Measurements from ENCODE around the gene PDCL3. TPM values are rescaled to one million over a fixed set of nuclear protein-coding genes. Genes with fewer than 3 reads are reported as not detected.

PDCL3 gene
- total RNA-seq, 1 experiment from 2014 or later, result 21.3 TPM

DNA sequence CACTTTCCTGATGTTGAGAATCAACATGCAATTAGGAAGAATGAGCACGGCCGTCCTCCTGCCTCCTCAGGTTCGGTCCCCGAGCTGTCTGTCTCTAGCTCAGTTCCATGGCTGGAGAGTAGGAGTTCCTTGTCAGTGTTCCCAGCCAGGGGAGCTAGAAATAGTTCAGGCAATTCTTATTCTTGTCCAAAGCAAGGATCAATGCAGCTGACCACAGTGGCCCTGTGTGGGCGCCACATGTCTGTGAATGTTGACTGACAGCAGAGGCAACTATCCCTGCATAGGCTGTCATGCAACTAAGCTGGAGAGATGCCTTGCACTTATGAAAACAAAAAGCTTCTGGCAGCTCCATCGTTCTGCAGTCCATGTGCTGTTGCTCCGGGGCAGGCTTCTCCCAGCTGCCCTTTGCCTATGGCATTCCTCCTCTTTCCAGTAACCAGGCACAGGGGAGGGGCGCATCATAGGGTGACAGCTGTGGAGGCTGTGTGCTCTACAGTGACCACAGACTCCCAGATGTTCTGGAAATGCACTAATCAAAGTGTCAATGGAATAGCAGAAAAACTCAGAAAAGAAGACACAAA, 58.7 kb downstream of the PDCL3 start:
- no TSS peak for BruUV-seq (replicated peaks)
- Histone ChIP-seq H3K27me3 (replicated peaks; ENCODE audit: control insufficient read depth, insufficient read depth, low read length) (no peaks in the 10 kb centered on the region), H3K4me3 (ENCODE audit: low read depth, low read length) (no peak overlapping the region), H3K9me3 (no peaks in the 10 kb centered on the region), H3K36me3 (ENCODE audit: control insufficient read depth, insufficient read depth, low read length) (no peaks in the 10 kb centered on the region), H3K4me1 (no peaks in the 10 kb centered on the region)
- H3K9me3 Mint-ChIP-seq (ENCODE audit: unreplicated experiment), result peaks cover 10% of the 10 kb centered on the region
- TF ChIP-seq, protein P1, sequence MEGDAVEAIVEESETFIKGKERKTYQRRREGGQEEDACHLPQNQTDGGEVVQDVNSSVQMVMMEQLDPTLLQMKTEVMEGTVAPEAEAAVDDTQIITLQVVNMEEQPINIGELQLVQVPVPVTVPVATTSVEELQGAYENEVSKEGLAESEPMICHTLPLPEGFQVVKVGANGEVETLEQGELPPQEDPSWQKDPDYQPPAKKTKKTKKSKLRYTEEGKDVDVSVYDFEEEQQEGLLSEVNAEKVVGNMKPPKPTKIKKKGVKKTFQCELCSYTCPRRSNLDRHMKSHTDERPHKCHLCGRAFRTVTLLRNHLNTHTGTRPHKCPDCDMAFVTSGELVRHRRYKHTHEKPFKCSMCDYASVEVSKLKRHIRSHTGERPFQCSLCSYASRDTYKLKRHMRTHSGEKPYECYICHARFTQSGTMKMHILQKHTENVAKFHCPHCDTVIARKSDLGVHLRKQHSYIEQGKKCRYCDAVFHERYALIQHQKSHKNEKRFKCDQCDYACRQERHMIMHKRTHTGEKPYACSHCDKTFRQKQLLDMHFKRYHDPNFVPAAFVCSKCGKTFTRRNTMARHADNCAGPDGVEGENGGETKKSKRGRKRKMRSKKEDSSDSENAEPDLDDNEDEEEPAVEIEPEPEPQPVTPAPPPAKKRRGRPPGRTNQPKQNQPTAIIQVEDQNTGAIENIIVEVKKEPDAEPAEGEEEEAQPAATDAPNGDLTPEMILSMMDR (IDR thresholded peaks at IDR 0.05; ENCODE audit: insufficient read depth in 1 of 2, low read depth in 1 of 2, low read length in 1 of 2, severe bottlenecking in 1 of 2, unreplicated experiment in 1 of 2), result no peak
- no peaks in the 10 kb centered on the region for H3K36me3 Mint-ChIP-seq (ENCODE audit: insufficient read depth, unreplicated experiment)
- no peak overlapping the region for H3K4me3 Mint-ChIP-seq (ENCODE audit: unreplicated experiment)
- H3K4me1 Mint-ChIP-seq (ENCODE audit: low read depth, unreplicated experiment), result no peaks in the 10 kb centered on the region
- peaks cover 22% of the 10 kb centered on the region for H3K27me3 Mint-ChIP-seq (ENCODE audit: insufficient read depth, unreplicated experiment)
- ChIA-PET POLR2A (interaction anchor here (0.5 kb wide), 1 partner anchor 1136 kb away, joined by 5 read pairs; no protein-coding TSS in a partner anchor), CTCF (interaction anchor here (0.6 kb wide), 1 partner anchor 1062 kb away, joined by 3 read pairs; no protein-coding TSS in a partner anchor)
- DNase-seq, result no peak
- intact Hi-C loops (cut with micrococcal nuclease; ENCODE audit: unreplicated experiment), result no loop called here
- no peak overlapping the region for H3K27ac Mint-ChIP-seq (ENCODE audit: unreplicated experiment)

DNA sequence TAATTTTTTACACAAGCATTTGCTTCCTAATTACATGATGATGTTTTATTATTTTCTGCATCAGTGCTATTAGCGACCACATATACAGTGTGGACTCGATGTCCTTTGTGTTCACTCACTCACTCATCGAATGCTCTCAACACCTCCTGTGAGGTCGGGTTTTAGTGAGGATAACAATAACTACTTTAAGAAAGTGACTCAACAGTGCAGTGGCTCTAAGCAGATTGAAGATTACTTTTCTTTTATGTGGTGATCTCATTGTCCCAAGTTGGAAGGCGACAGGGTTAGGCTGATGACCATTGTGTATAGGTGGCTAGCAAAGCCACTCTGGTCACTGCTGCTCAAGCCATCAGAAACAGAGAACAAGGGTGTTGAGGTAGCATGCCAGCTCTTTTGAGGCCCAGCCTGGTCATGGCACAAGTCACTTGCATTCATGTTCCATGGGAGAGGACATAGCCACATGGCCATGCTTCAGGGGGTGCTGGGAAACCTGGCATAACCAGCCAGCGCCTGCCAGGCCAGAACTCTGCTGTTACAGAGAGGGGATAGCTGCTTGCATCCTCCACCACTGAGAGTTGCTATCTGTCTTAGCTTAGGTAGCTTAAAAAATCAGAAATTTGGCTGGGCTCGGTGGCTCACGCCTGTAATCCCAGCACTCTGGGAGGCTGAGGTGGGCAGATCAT, 60.4 kb downstream of the PDCL3 start:
- Mint-ChIP-seq H3K9me3 (ENCODE audit: unreplicated experiment) (peaks cover 10% of the 10 kb centered on the region), H3K4me1 (ENCODE audit: low read depth, unreplicated experiment) (no peaks in the 10 kb centered on the region), H3K27me3 (ENCODE audit: insufficient read depth, unreplicated experiment) (peaks cover 23% of the 10 kb centered on the region), H3K4me3 (ENCODE audit: unreplicated experiment) (no peak overlapping the region), H3K27ac (ENCODE audit: unreplicated experiment) (no peak overlapping the region), H3K36me3 (ENCODE audit: insufficient read depth, unreplicated experiment) (no peaks in the 10 kb centered on the region)
- TF ChIP-seq, protein P1 (IDR thresholded peaks at IDR 0.05; ENCODE audit: insufficient read depth in 1 of 2, low read depth in 1 of 2, low read length in 1 of 2, severe bottlenecking in 1 of 2, unreplicated experiment in 1 of 2), result no peak
- no peak overlapping the region for H3K4me3 ChIP-seq (ENCODE audit: low read depth, low read length)
- DNase-seq, result no peak
- no peaks in the 10 kb centered on the region for H3K36me3 ChIP-seq (ENCODE audit: control insufficient read depth, insufficient read depth, low read length)
- BruUV-seq (replicated peaks), result no TSS peak
- no peaks in the 10 kb centered on the region for H3K4me1 ChIP-seq
- ChIA-PET CTCF (interaction anchor here (0.5 kb wide), 1 partner anchor 595 kb away, joined by 3 read pairs; no protein-coding TSS in a partner anchor), POLR2A (no interaction called here)
- H3K27me3 ChIP-seq (replicated peaks; ENCODE audit: control insufficient read depth, insufficient read depth, low read length), result no peaks in the 10 kb centered on the region
- no peaks in the 10 kb centered on the region for H3K9me3 ChIP-seq
- intact Hi-C loops (cut with micrococcal nuclease; ENCODE audit: unreplicated experiment), result no loop called here

DNA sequence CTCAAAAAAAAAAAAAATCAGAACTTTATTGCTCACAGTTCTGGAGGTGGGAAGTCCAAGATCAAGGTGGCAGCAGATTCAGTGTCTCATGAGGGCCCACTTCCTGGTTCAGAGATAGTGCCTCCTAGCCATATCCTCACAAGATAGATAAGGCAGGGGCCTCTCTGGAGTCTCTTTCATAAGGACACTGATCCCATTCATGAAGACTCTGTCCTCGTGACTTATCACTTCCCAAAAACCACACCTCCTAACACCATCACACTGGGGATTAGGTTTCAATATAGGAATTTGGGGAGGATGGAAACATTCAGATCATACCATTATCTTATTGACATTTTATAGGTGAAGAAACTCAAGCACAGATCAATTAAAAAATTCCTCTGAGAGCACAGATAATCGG, 61.1 kb downstream of the PDCL3 start:
- POLR2A ChIA-PET, result no interaction called here
- intact Hi-C loops (cut with micrococcal nuclease; ENCODE audit: unreplicated experiment), result no loop called here

More for the DNA sequence above, 61.1 kb downstream of the PDCL3 start:
- H3K36me3 ChIP-seq (ENCODE audit: control insufficient read depth, insufficient read depth, low read length), result no peaks in the 10 kb centered on the region
- Mint-ChIP-seq H3K4me1 (ENCODE audit: low read depth, unreplicated experiment) (no peaks in the 10 kb centered on the region), H3K4me3 (ENCODE audit: unreplicated experiment) (no peak overlapping the region), H3K27me3 (ENCODE audit: insufficient read depth, unreplicated experiment) (peaks cover 23% of the 10 kb centered on the region), H3K36me3 (ENCODE audit: insufficient read depth, unreplicated experiment) (no peaks in the 10 kb centered on the region), H3K9me3 (ENCODE audit: unreplicated experiment) (peaks cover 10% of the 10 kb centered on the region), H3K27ac (ENCODE audit: unreplicated experiment) (no peak overlapping the region)
- DNase-seq, result no peak
- CTCF ChIA-PET, result no interaction called here
- H3K4me1 ChIP-seq, result no peaks in the 10 kb centered on the region
- H3K9me3 ChIP-seq, result no peaks in the 10 kb centered on the region
- BruUV-seq (replicated peaks), result no TSS peak
- TF ChIP-seq, protein P1 (IDR thresholded peaks at IDR 0.05; ENCODE audit: insufficient read depth in 1 of 2, low read depth in 1 of 2, low read length in 1 of 2, severe bottlenecking in 1 of 2, unreplicated experiment in 1 of 2), result no peak
- no peaks in the 10 kb centered on the region for H3K27me3 ChIP-seq (replicated peaks; ENCODE audit: control insufficient read depth, insufficient read depth, low read length)
- no peak overlapping the region for H3K4me3 ChIP-seq (ENCODE audit: low read depth, low read length)

Measured in Caco-2 (cell line).